GM18909 (cell line): ENCODE measurements around the gene EPO.
"Not testable (repeated sequence)": the region's sequence is repeated elsewhere in the genome, so short reads cannot be mapped to it uniquely, and the experiment has no call there.

Experiments used
- ATAC-seq: cut with Tn5 transposase; IDR thresholded peaks from one replicate; pipeline ENCODE4 v1.9.1; 2021; ENCODE audit warnings: mild to moderate bottlenecking; ENCODE audit not compliant: unreplicated experiment, poor library complexity

The EPO gene

GRCh38 chr7:100731937-100732636 is 11.8 kb downstream of the EPO start:
- no peak for ATAC-seq

GRCh38 chr7:100735730-100736129 is 15.5 kb downstream of the EPO start:
- ATAC-seq = no peak

GRCh38 chr7:100736671-100737070 is 16.4 kb downstream of the EPO start:
- ATAC-seq = no peak

- no peak for ATAC-seq
These were observed 19.7 kb downstream of the EPO start for GRCh38 chr7:100739934-100740333.

- ATAC-seq = no peak
These were observed 24.3 kb downstream of the EPO start for GRCh38 chr7:100744605-100745004.

- no peak for ATAC-seq
These were observed 24.9 kb downstream of the EPO start for GRCh38 chr7:100745184-100745583.

- ATAC-seq = no peak
These were observed 32.7 kb downstream of the EPO start for GRCh38 chr7:100752994-100753393.

- ATAC-seq = no peak
These were observed 33.5 kb downstream of the EPO start for GRCh38 chr7:100753750-100754149.

- ATAC-seq = no peak
These were observed 39.3 kb downstream of the EPO start for GRCh38 chr7:100759357-100760171.

GRCh38 chr7:100762841-100763240 is 42.6 kb downstream of the EPO start:
- not testable (repeated sequence) for ATAC-seq

- no peak for ATAC-seq
These were observed 43.4 kb downstream of the EPO start for GRCh38 chr7:100763556-100764140.

GRCh38 chr7:100764841-100765240 is 44.6 kb downstream of the EPO start:
- no peak for ATAC-seq

GRCh38 chr7:100765250-100765649 is 45.0 kb downstream of the EPO start:
- ATAC-seq = no peak

- ATAC-seq = no peak
These were observed 48.5 kb downstream of the EPO start for GRCh38 chr7:100768784-100769183.
